Gastroesophageal sphincter (tissue), 4 donors: ENCODE measurements around the gene DCTN2. TPM values are rescaled to one million over a fixed set of nuclear protein-coding genes. Genes with fewer than 3 reads are reported as not detected.

Source experiments
- ATAC-seq: fragments of 150-250 bp; one replicate; pipeline ENCODE4 v1.9.1; 2016; ENCODE audit warnings: mild to moderate bottlenecking, moderate library complexity
- H3K27ac ChIP-seq, 4 donors: fragments of 200-600 bp; sonication (generic) in 3 of 4; 1 replicate in 3 of 4; 2 replicates in 1 of 4; pipeline ENCODE4 v1.5.1; 2016 to 2019
- H3K27me3 ChIP-seq: fragments of 200-600 bp; sonication (generic); one replicate; pipeline ENCODE4 v1.5.1; 2019
- H3K36me3 ChIP-seq, 2 donors: fragments of 200-600 bp; sonication (generic); one replicate each; pipeline ENCODE4 v1.5.1; 2019; ENCODE audit warnings: control low read depth in 1 of 2
- H3K4me1 ChIP-seq, 3 donors: fragments of 200-600 bp; sonication (generic); 1 replicate in 2 of 3; 2 replicates in 1 of 3; pipeline ENCODE4 v1.5.1; 2016 to 2019; ENCODE audit warnings: control low read depth in 2 of 3
- H3K4me3 ChIP-seq, 2 donors: fragments of 200-600 bp; sonication (generic); one replicate each; pipeline ENCODE4 v1.5.1; 2019; ENCODE audit warnings: mild to moderate bottlenecking in 1 of 2, moderate library complexity in 1 of 2
- H3K9me3 ChIP-seq, 3 donors: fragments of 200-600 bp; sonication (generic); one replicate each; pipeline ENCODE4 v1.5.1; 2017 to 2019; ENCODE audit warnings: control low read depth in 2 of 3
- CTCF ChIP-seq, 4 experiments: fragments of 200-600 bp in 2 of 4; fragments of 450-650 bp in 2 of 4; sonication (generic) in 1 of 4; IDR thresholded peaks; one replicate each; pipeline ENCODE4 v1.5.1; 2017 to 2019; ENCODE audit warnings: antibody characterized with exemption in 4 of 4, mild to moderate bottlenecking in 2 of 4, moderate library complexity in 2 of 4
- EP300 ChIP-seq: sonication (generic); formaldehyde crosslinking; IDR thresholded peaks from one replicate; pipeline ENCODE4 v1.6.1; 2017; ENCODE audit warnings: antibody characterized with exemption, mild to moderate bottlenecking
- POLR2A ChIP-seq, 2 donors: fragments of 450-650 bp; IDR thresholded peaks; one replicate each; pipeline ENCODE4 v1.6.1; 2017; ENCODE audit warnings: antibody characterized with exemption in 2 of 2, mild to moderate bottlenecking in 2 of 2, moderate library complexity in 1 of 2
- POLR2AphosphoS5 ChIP-seq: sonication (generic); formaldehyde crosslinking; IDR thresholded peaks from one replicate; pipeline ENCODE4 v1.6.1; 2017; ENCODE audit warnings: antibody characterized with exemption
- WGBS, 2 donors: methylation state at CpG; one replicate each; pipeline ENCODE4 v1.1.5; 2018; ENCODE audit warnings: low coverage in 1 of 2; 5-methylcytosine and 5-hydroxymethylcytosine counted together
- total RNA-seq, 4 donors: library from RNA; depleted of rRNA; stranded (reverse); fragments of >200 nt; gene quantifications; one replicate each; pipeline ENCODE4 v1.1.0, GENCODE V29; 2016

DCTN2 gene
- total RNA-seq, 4 donors from 2014 or later: 138 to 204 (median 182) TPM

- Histone ChIP-seq H3K4me1 (peaks cover 0 to 16% (median 5%) of the 10 kb centered on the region in 3 donors), H3K9me3 (no peaks in the 10 kb centered on the region), H3K4me3 (no peak overlapping the region), H3K27ac (no peak overlapping the region), H3K36me3 (no peaks in the 10 kb centered on the region), H3K27me3 (peaks cover 28% of the 10 kb centered on the region)
- 33 to 71% methylated on average over 1 to 6 of the region's 6 CpGs for WGBS, 2 donors
- ATAC-seq: no peak
- TF ChIP-seq EP300 (no peak), POLR2A (IDR thresholded peaks at IDR 0.05) (no peak), POLR2AphosphoS5 (no peak), CTCF (IDR thresholded peaks at IDR 0.05) (no peak)
Measured at GRCh38 chr12:57552835-57553313, 5.9 kb upstream of the DCTN2 start.

GRCh38 chr12:57552306-57552651 lies 5.3 kb upstream of the DCTN2 start:
- TF ChIP-seq EP300: no peak
- TF ChIP-seq CTCF (IDR thresholded peaks at IDR 0.05): no peak
- TF ChIP-seq POLR2A (IDR thresholded peaks at IDR 0.05): no peak
- no peak for TF ChIP-seq POLR2AphosphoS5
- Histone ChIP-seq H3K9me3 (no peaks in the 10 kb centered on the region), H3K4me3 (no peak overlapping the region), H3K27me3 (peaks cover 28% of the 10 kb centered on the region), H3K4me1 (peaks cover 0 to 19% (median 5%) of the 10 kb centered on the region in 3 donors), H3K36me3 (no peaks in the 10 kb centered on the region), H3K27ac (no peak overlapping the region)
- no peak for ATAC-seq
- 73 to 83% methylated on average over 2 of the region's 2 CpGs for WGBS, 2 donors

- no peak overlapping the region for H3K27ac ChIP-seq
- no peaks in the 10 kb centered on the region for H3K9me3 ChIP-seq
- H3K36me3 ChIP-seq: no peaks in the 10 kb centered on the region
- ATAC-seq: no peak
- H3K4me3 ChIP-seq: no peak overlapping the region
- 73 to 92% methylated on average over 2 of the region's 3 CpGs for WGBS, 2 donors
- TF ChIP-seq CTCF (IDR thresholded peaks at IDR 0.05): no peak
- TF ChIP-seq POLR2AphosphoS5: no peak
- TF ChIP-seq EP300: no peak
- no peak for TF ChIP-seq POLR2A (IDR thresholded peaks at IDR 0.05)
- peaks cover 0 to 21% (median 5%) of the 10 kb centered on the region in 3 donors for H3K4me1 ChIP-seq
- peaks cover 28% of the 10 kb centered on the region for H3K27me3 ChIP-seq
Measured at GRCh38 chr12:57551637-57552305, 4.8 kb upstream of the DCTN2 start.

GRCh38 chr12:57550641-57551549 lies 3.9 kb upstream of the DCTN2 start:
- Histone ChIP-seq H3K9me3 (no peaks in the 10 kb centered on the region), H3K27me3 (peaks cover 28% of the 10 kb centered on the region), H3K4me3 (peak overlapping the region in 1 of 2 donors; percentile 54), H3K36me3 (no peaks in the 10 kb centered on the region), H3K4me1 (peaks cover 0 to 27% (median 8%) of the 10 kb centered on the region in 3 donors), H3K27ac (no peak overlapping the region)
- no peak for TF ChIP-seq CTCF (IDR thresholded peaks at IDR 0.05)
- TF ChIP-seq POLR2A (IDR thresholded peaks at IDR 0.05): no peak
- no peak for TF ChIP-seq POLR2AphosphoS5
- TF ChIP-seq EP300: no peak
- WGBS, 2 donors: 64 to 95% methylated on average over 2 to 4 of the region's 7 CpGs
- ATAC-seq: no peak
